H1 (cell line): ENCODE results near the gene CDCP1. TPM values are rescaled to one million over a fixed set of nuclear protein-coding genes. Genes with fewer than 3 reads are reported as not detected.

ENCODE experiments used
- BCL11A ChIP-seq, 2 experiments: IDR thresholded peaks; one replicate each; pipeline ENCODE4 v1.6.1; 2011; ENCODE audit warnings: low read depth in 2 of 2, low read length in 2 of 2, mild to moderate bottlenecking in 2 of 2
- MAFK ChIP-seq: IDR thresholded peaks from 2 replicates; pipeline ENCODE4 v1.6.1; 2012; ENCODE audit warnings: low read depth, mild to moderate bottlenecking, improper control_type of control experiment, low read length
- SAP30 ChIP-seq: fragments of 300-600 bp; sonication (generic); IDR thresholded peaks from 2 replicates; pipeline ENCODE4 v1.7.1; 2012; ENCODE audit warnings: low read length, moderate library complexity, mild to moderate bottlenecking, inconsistent platforms; ENCODE audit not compliant: insufficient read depth, insufficient replicate concordance
- SP1 ChIP-seq: IDR thresholded peaks from 2 replicates; pipeline ENCODE4 v1.6.1; 2011; ENCODE audit warnings: low read depth, low read length
- SUZ12 ChIP-seq: fragments of 200-600 bp; sonication (generic); IDR thresholded peaks from 2 replicates; pipeline ENCODE4 v1.6.1; 2012; ENCODE audit warnings: mild to moderate bottlenecking, inconsistent platforms, low read length, moderate library complexity, mixed read lengths
- polyA plus RNA-seq, 7 experiments: library from polyadenylated mRNA; depleted of rRNA in 3 of 7; stranded (reverse) in 5 of 7; unstranded in 2 of 7; fragments of >200 nt in 5 of 7; fragments of 200-250 nt in 2 of 7; gene quantifications; 1 replicate in 5 of 7; 2 replicates in 1 of 7; 4 replicates in 1 of 7; pipeline versions ENCODE4 v1.2.1 to v1.2.3, GENCODE V29; 2011 to 2013; ENCODE audit warnings: missing spikeins in 2 of 7, mixed read lengths in 2 of 7
- total RNA-seq: library from RNA; stranded (reverse); fragmentation: NEBNext Ultra II Directional; extraction: Animal tissue kit (Norgen Biotek cat#: 25700); gene quantifications from 2 replicates; pipeline ENCODE4 v1.2.1, GENCODE V29; 2021

The CDCP1 gene
- total and polyA plus RNA-seq, 2 of the 8 experiments (the other 6 are each of a cell fraction or from before 2014, with no cell fraction given) = 10.0 to 23.3 TPM

DNA sequence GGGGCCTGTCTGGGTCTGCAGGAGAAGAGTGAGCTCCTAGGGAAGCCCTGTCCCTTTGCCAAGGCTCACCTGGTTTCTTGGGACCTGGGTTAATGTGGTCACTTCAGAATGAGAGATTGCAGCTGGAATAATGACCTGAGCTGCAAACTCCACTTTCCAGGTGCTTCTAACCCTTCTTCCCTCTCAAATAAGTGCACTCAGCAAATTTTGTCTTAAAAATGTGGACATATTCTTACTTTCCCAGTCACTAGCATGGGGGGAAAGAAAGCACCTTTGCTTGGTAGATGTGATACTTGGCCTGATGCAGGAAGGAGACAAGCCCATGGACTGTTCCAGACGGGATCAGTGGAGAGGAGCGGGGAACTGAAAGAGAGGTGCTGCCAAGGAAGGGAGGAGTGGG lies 38.9 kb upstream of the CDCP1 start (continued):
- no peak for TF ChIP-seq SP1
- TF ChIP-seq SUZ12 = no peak
- no peak for TF ChIP-seq SAP30
- no peak for TF ChIP-seq MAFK
- TF ChIP-seq BCL11A (IDR thresholded peaks at IDR 0.05; ENCODE audit: low read depth in 2 of 2, low read length in 2 of 2) = no peak
